ENCODE results near the gene KHK.

KHK gene

GRCh38 chr2:27133905-27134780 is 47.6 kb downstream of the KHK start, which contains the start of gene PREB:
Gene PREB, minus strand, starts transcription at chr2:27134636. Its CDS starts 215 bp downstream, at chr2:27134421.
- TF ChIP-seq CTCF (IDR thresholded peaks at IDR 0.05; ENCODE audit: borderline replicate concordance, insufficient read depth, low read depth, low read length): peak; percentile 49
- H3K4me3 ChIP-seq (ENCODE audit: low read depth, low read length): peak within 1 kb of the TSS; percentile 82

GRCh38 chr2:27134781-27135477 is 48.4 kb downstream of the KHK start:
- no peak for TF ChIP-seq CTCF (IDR thresholded peaks at IDR 0.05; ENCODE audit: borderline replicate concordance, insufficient read depth, low read depth, low read length)
- peak overlapping the region; percentile 82 for H3K4me3 ChIP-seq (ENCODE audit: low read depth, low read length)

GRCh38 chr2:27135478-27135955 is 48.9 kb downstream of the KHK start:
- TF ChIP-seq CTCF (IDR thresholded peaks at IDR 0.05; ENCODE audit: borderline replicate concordance, insufficient read depth, low read depth, low read length): no peak
- H3K4me3 ChIP-seq (ENCODE audit: low read depth, low read length): no peak overlapping the region

GRCh38 chr2:27136751-27137150 is 50.2 kb downstream of the KHK start:
- TF ChIP-seq CTCF (IDR thresholded peaks at IDR 0.05; ENCODE audit: borderline replicate concordance, insufficient read depth, low read depth, low read length): no peak
- H3K4me3 ChIP-seq (ENCODE audit: low read depth, low read length): no peak overlapping the region

GRCh38 chr2:27137322-27137935 is 50.9 kb downstream of the KHK start:
- no peak overlapping the region for H3K4me3 ChIP-seq (ENCODE audit: low read depth, low read length)
- no peak for TF ChIP-seq CTCF (IDR thresholded peaks at IDR 0.05; ENCODE audit: borderline replicate concordance, insufficient read depth, low read depth, low read length)

- no peak overlapping the region for H3K4me3 ChIP-seq (ENCODE audit: low read depth, low read length)
- TF ChIP-seq CTCF (IDR thresholded peaks at IDR 0.05; ENCODE audit: borderline replicate concordance, insufficient read depth, low read depth, low read length): no peak
Measured at GRCh38 chr2:27138111-27138510, 51.5 kb downstream of the KHK start.
